HCT116 (cell line): ENCODE measurements around the gene TMPRSS9. TPM values are rescaled to one million over a fixed set of nuclear protein-coding genes. Genes with fewer than 3 reads are reported as not detected.

Source experiments
- ATAC-seq: fragments of 200-7000 bp; cut with Tn5 transposase; 2 replicates; pipeline ENCODE4 v1.9.1; 2020; ENCODE audit warnings: mild to moderate bottlenecking, moderate library complexity
- BruUV-seq: library from RNA; stranded (reverse); fragments of 400-500 nt; replicated peaks from 2 replicates; lab custom pipeline; 2021; lab: Mats Ljungman, UMichigan
- CTCF ChIA-PET: fragments of 300-600 bp; sonication (Branson Sonifier 250); formaldehyde crosslinking; loops from one replicate; lab custom pipeline; 2021; ENCODE audit warnings: antibody characterized with exemption; lab: Charles Lee
- POLR2A ChIA-PET: fragments of 300-600, 350-600 bp; sonication (Branson Sonifier 250); formaldehyde crosslinking; loops from one replicate; lab custom pipeline; 2021; ENCODE audit warnings: antibody characterized with exemption; lab: Charles Lee
- RAD21 ChIA-PET, 2 experiments: fragments of 300-600 bp; sonication (Branson Sonifier 250); formaldehyde crosslinking; loops; one replicate each; lab custom pipeline; 2023; ENCODE audit warnings: low total read pairs in 2 of 2; ENCODE audit not compliant: uncharacterized antibody in 2 of 2, unreplicated experiment in 2 of 2, low non-redundant PET in 1 of 2; lab: Charles Lee
- DNase-seq: peaks from one replicate; pipeline ENCODE4 v3.0.0-alpha.2; 2010; ENCODE audit warnings: low read depth, low spot score
- H2AFZ ChIP-seq: fragments of 200-600 bp; shearing (Covaris generic), sonication (generic); 2 replicates; pipeline ENCODE4 v1.6.1; 2017; ENCODE audit warnings: low read depth, mixed run types, mixed read lengths, antibody characterized with exemption, low read length; ENCODE audit not compliant: poor library complexity, severe bottlenecking
- H3K27ac ChIP-seq: 2 replicates; pipeline ENCODE4 v1.5.1; 2012; ENCODE audit warnings: low read depth, low read length
- H3K27me3 ChIP-seq: fragments of 200-600 bp; sonication (generic); 2 replicates; pipeline ENCODE4 v1.6.1; 2016; ENCODE audit warnings: mixed run types, low read length, mixed read lengths; ENCODE audit not compliant: insufficient read depth
- H3K36me3 ChIP-seq, 2 experiments: fragments of 200-500 bp in 1 of 2; fragments of 200-600 bp in 1 of 2; sonication (Bioruptor generic) in 1 of 2; sonication (generic) in 1 of 2; 2 replicates each; pipeline versions ENCODE4 v1.5.1 to v1.6.1; 2014 to 2016; ENCODE audit warnings: low read length in 2 of 2, inconsistent platforms in 1 of 2, mixed read lengths in 1 of 2, mixed run types in 1 of 2; ENCODE audit not compliant: insufficient read depth in 2 of 2, control insufficient read depth in 1 of 2
- H3K4me1 ChIP-seq, 2 experiments: fragments of 200-600 bp in 1 of 2; sonication (generic) in 1 of 2; 2 replicates each; pipeline versions ENCODE4 v1.5.1 to v1.6.1; 2012 to 2017; ENCODE audit warnings: low read length in 2 of 2, inconsistent platforms in 1 of 2, mild to moderate bottlenecking in 1 of 2, mixed read lengths in 1 of 2, mixed run types in 1 of 2, moderate library complexity in 1 of 2; ENCODE audit not compliant: insufficient read depth in 2 of 2, control insufficient read depth in 1 of 2
- H3K4me2 ChIP-seq: fragments of 200-600 bp; sonication (generic); 2 replicates; pipeline ENCODE4 v1.6.1; 2017; ENCODE audit warnings: mixed run types, low read length, mixed read lengths
- H3K4me3 ChIP-seq, 2 experiments: fragments of 200-600 bp in 1 of 2; sonication (generic) in 1 of 2; replicated peaks in 1 of 2; 2 replicates each; pipeline ENCODE4 v1.5.1; 2011 to 2016; ENCODE audit warnings: low read length in 2 of 2, control low read depth in 1 of 2, low read depth in 1 of 2, mild to moderate bottlenecking in 1 of 2, mixed read lengths in 1 of 2, mixed run types in 1 of 2
- H3K79me2 ChIP-seq: fragments of 200-600 bp; sonication (generic); 2 replicates; pipeline ENCODE4 v1.6.1; 2017; ENCODE audit warnings: mild to moderate bottlenecking, mixed run types, low read length, moderate library complexity, mixed read lengths; ENCODE audit not compliant: insufficient read depth
- H3K9ac ChIP-seq: fragments of 200-600 bp; sonication (generic); 2 replicates; pipeline ENCODE4 v1.6.1; 2016; ENCODE audit warnings: low read length, mixed read lengths
- H3K9me2 ChIP-seq: fragments of 200-600 bp; sonication (generic), shearing (Covaris generic); 2 replicates; pipeline ENCODE4 v1.6.1; 2017; ENCODE audit warnings: mixed run types, mild to moderate bottlenecking, moderate library complexity; ENCODE audit not compliant: insufficient read depth
- H3K9me3 ChIP-seq, 2 experiments: fragments of 200-500 bp in 1 of 2; fragments of 200-600 bp in 1 of 2; sonication (Bioruptor generic) in 1 of 2; sonication (generic) in 1 of 2; 2 replicates each; pipeline ENCODE4 v1.6.1; 2014 to 2017; ENCODE audit warnings: low read length in 2 of 2, mixed read lengths in 2 of 2, inconsistent platforms in 1 of 2, low read depth in 1 of 2, mild to moderate bottlenecking in 1 of 2, mixed run types in 1 of 2, moderate library complexity in 1 of 2; ENCODE audit not compliant: control insufficient read depth in 1 of 2, insufficient read depth in 1 of 2
- H4K20me1 ChIP-seq: fragments of 200-600 bp; sonication (generic), shearing (Covaris generic); 2 replicates; pipeline ENCODE4 v1.6.1; 2017; ENCODE audit warnings: mixed run types, mild to moderate bottlenecking, moderate library complexity; ENCODE audit not compliant: insufficient read depth
- ATF3 ChIP-seq: IDR thresholded peaks from 2 replicates; pipeline ENCODE4 v1.6.1; 2012
- CBX3 ChIP-seq: IDR thresholded peaks from 2 replicates; pipeline ENCODE4 v1.6.1; 2012; ENCODE audit warnings: low read depth
- CEBPB ChIP-seq: IDR thresholded peaks from 2 replicates; pipeline ENCODE4 v1.6.1; 2012; ENCODE audit warnings: low read depth
- CTCF ChIP-seq, 3 experiments: fragments of 200-600 bp in 1 of 3; sonication (generic) in 1 of 3; IDR thresholded peaks in 2 of 3; conservative IDR thresholded peaks in 1 of 3; 2 replicates each; pipeline ENCODE4 v1.5.1; 2012 to 2017; ENCODE audit warnings: low read depth in 2 of 3, low read length in 2 of 3, antibody characterized with exemption in 1 of 3, borderline replicate concordance in 1 of 3, control low read depth in 1 of 3, mild to moderate bottlenecking in 1 of 3, mixed read lengths in 1 of 3, mixed run types in 1 of 3, moderate library complexity in 1 of 3; ENCODE audit not compliant: insufficient read depth in 1 of 3
- EGR1 ChIP-seq: IDR thresholded peaks from 2 replicates; pipeline ENCODE4 v1.6.1; 2012; ENCODE audit warnings: low read depth
- FOSL1 ChIP-seq: IDR thresholded peaks from 2 replicates; pipeline ENCODE4 v1.6.1; 2012; ENCODE audit warnings: low read depth
- JUND ChIP-seq: IDR thresholded peaks from 2 replicates; pipeline ENCODE4 v1.6.1; 2012
- MAX ChIP-seq: IDR thresholded peaks from 2 replicates; pipeline ENCODE4 v1.6.1; 2012
- POLR2A ChIP-seq: IDR thresholded peaks from 2 replicates; pipeline ENCODE4 v1.7.0; 2011; ENCODE audit warnings: borderline replicate concordance; ENCODE audit not compliant: insufficient read depth, insufficient read length; ENCODE audit errors: extremely low read depth
- RAD21 ChIP-seq: IDR thresholded peaks from 2 replicates; pipeline ENCODE4 v1.6.1; 2012; ENCODE audit warnings: low read depth, mild to moderate bottlenecking
- SIN3A ChIP-seq: IDR thresholded peaks from 2 replicates; pipeline ENCODE4 v1.6.1; 2012; ENCODE audit warnings: low read depth
- SP1 ChIP-seq: IDR thresholded peaks from 2 replicates; pipeline ENCODE4 v1.6.1; 2012; ENCODE audit warnings: low read depth
- SRF ChIP-seq: IDR thresholded peaks from 2 replicates; pipeline ENCODE4 v1.6.1; 2012; ENCODE audit warnings: low read depth
- TCF7L2 ChIP-seq: IDR thresholded peaks from 2 replicates; pipeline ENCODE4 v1.7.0; 2011; ENCODE audit warnings: borderline replicate concordance, inconsistent platforms; ENCODE audit not compliant: insufficient read depth, insufficient read length; ENCODE audit errors: extremely low read depth
- YY1 ChIP-seq: IDR thresholded peaks from 2 replicates; pipeline ENCODE4 v1.6.1; 2011; ENCODE audit warnings: low read length, low read depth, moderate library complexity, mild to moderate bottlenecking; ENCODE audit not compliant: insufficient replicate concordance; ENCODE audit errors: extremely low read depth
- ZBTB33 ChIP-seq: IDR thresholded peaks from 2 replicates; pipeline ENCODE4 v1.6.1; 2011; ENCODE audit warnings: mild to moderate bottlenecking, low read length, moderate library complexity; ENCODE audit not compliant: insufficient replicate concordance; ENCODE audit errors: extremely low read depth
- ZFX ChIP-seq: fragments of 450-650 bp; IDR thresholded peaks from 2 replicates; pipeline ENCODE4 v1.6.1; 2017
- ZNF274 ChIP-seq: fragments of 200-500 bp; sonication (Bioruptor generic); IDR thresholded peaks from 2 replicates; pipeline ENCODE4 v1.6.1; 2014; ENCODE audit warnings: mild to moderate bottlenecking, low read depth, low read length, inconsistent platforms
- intact Hi-C: fragments of 100-400 bp; cut with micrococcal nuclease; formaldehyde crosslinking; loops from 2 replicates; pipeline ENCODE4 v1.10.0; 2022
- total RNA-seq: library from RNA; stranded (reverse); gene quantifications from one replicate; pipeline ENCODE4 v1.2.1, GENCODE V29; 2021; ENCODE audit not compliant: unreplicated experiment

The TMPRSS9 gene
- total RNA-seq, 1 experiment from 2014 or later = not detected

GRCh38 chr19:2434267-2434666 is 74.2 kb downstream of the TMPRSS9 start:
- peaks cover 37 to 54% of the 10 kb centered on the region in 2 experiments for H3K36me3 ChIP-seq
- TF ChIP-seq ZNF274 = no peak
- no peak for TF ChIP-seq SP1
- no peak for TF ChIP-seq ATF3
- no peak for TF ChIP-seq CEBPB
- TF ChIP-seq ZFX = no peak
- TF ChIP-seq ZBTB33 = no peak
- TF ChIP-seq YY1 = no peak
- TF ChIP-seq EGR1 = no peak
- TF ChIP-seq JUND = no peak
- no peak for TF ChIP-seq SRF
- no peak for TF ChIP-seq RAD21
- no peak for TF ChIP-seq CBX3
- no peak for TF ChIP-seq MAX
- TF ChIP-seq CTCF (IDR thresholded peaks at IDR 0.05 in 2 of 3, conservative IDR thresholded peaks at IDR 0.05 in 1 of 3; ENCODE audit: borderline replicate concordance in 1 of 3, insufficient read depth in 1 of 3, low read depth in 2 of 3, low read length in 2 of 3) = no peak
- TF ChIP-seq TCF7L2 = no peak
- TF ChIP-seq FOSL1 = no peak
- TF ChIP-seq SIN3A = no peak
- no peak for TF ChIP-seq POLR2A
- no peaks in the 10 kb centered on the region for H3K4me1 ChIP-seq
- RAD21 ChIA-PET = no interaction called here
- intact Hi-C loops = no loop called here
- peaks cover 35% of the 10 kb centered on the region for H3K79me2 ChIP-seq
- CTCF ChIA-PET = no interaction called here
- no peak for ATAC-seq
- POLR2A ChIA-PET = no interaction called here
- H3K4me2 ChIP-seq = no peak overlapping the region
- H3K9me2 ChIP-seq = no peaks in the 10 kb centered on the region
- no peaks in the 10 kb centered on the region for H3K9me3 ChIP-seq
- H3K9ac ChIP-seq = no peak overlapping the region
- no peak overlapping the region for H2AFZ ChIP-seq
- no peak overlapping the region for H3K4me3 ChIP-seq
- H3K27me3 ChIP-seq = no peaks in the 10 kb centered on the region
- H3K27ac ChIP-seq = no peak overlapping the region
- H4K20me1 ChIP-seq = no peaks in the 10 kb centered on the region
- DNase-seq = no peak
- TSS peak; percentile 45 for BruUV-seq
